ELF-1 (cell line): ENCODE data around the gene RAD18.

ENCODE experiments used
- DNase-seq: peaks from one replicate; pipeline ENCODE4 v3.0.0-alpha.2; 2016; ENCODE audit warnings: low read depth, low spot score

RAD18 gene

DNA sequence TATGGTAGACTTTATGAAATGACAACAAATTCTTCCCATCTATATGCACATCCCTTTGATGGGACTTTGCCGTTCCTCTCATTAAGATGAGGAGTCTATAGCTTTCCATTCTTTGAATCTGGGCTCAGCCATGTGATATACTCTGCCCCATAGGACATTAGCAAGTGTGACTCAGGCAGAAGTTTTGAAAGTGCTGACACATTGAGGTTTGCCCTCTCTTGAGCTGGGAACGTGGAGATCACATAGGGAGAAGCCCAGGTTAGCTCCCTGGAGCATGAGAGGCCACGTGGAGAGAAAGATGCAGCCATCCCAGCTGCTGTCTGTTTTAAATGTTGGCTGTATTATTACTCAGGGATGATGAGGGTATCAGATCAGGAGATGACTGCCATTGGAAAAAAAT is 126.1 kb downstream of the RAD18 start:
- DNase-seq = no peak

DNA sequence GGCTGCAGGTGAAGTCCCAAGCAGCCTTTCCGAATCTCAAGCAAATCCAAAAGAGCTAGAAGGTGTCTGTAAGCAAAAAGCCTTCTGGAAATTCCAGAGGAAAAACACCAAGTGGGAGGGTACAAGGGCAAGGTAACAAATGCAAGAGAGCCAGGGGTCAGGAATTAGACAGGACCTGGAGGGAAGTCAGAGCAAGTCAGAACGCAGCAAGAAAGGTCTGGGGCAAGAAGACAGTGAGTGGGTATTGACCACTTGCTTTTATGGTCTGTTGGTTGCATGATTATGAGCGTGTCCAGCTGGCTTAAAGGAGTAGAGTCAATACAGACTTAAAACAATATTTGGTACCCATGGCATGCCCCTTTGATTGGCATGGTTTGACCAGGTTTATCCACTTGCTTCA is 127.2 kb downstream of the RAD18 start:
- DNase-seq = no peak

DNA sequence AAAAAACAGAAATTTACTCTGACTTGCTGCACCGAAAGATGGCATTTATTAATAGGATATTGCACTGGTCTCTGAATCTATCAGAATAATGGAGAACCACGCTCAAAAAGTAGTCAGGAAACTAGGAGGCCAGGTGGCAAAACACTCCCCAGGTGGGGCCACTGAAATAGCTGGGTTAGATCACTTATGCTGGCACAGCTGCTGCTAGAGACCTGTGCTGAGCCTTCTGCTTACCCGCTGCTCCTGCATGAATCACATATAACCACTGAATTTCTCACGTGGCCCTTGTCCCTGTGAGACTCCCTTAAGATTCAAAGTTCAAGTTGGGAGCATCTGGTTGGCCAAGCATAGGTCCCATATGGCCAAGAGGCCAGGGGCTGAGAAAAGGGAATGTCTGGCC is 127.9 kb downstream of the RAD18 start:
- no peak for DNase-seq

GRCh38 chr3:8834974-8835373 is 128.3 kb downstream of the RAD18 start:
- DNase-seq = no peak

GRCh38 chr3:8827641-8828040 is 135.6 kb downstream of the RAD18 start:
- DNase-seq = no peak
